ENCODE data around the gene IFIT2.
A peak's percentile ranks its signal among the peaks of the same experiment; 100 is the strongest.
"Not testable (repeated sequence)": the region's sequence is repeated elsewhere in the genome, so short reads cannot be mapped to it uniquely, and the experiment has no call there.

Gene IFIT2

GRCh38 chr10:89308266-89308665, 6.4 kb downstream of the IFIT2 start:
- DNase-seq (ENCODE audit: low read depth) = no peak

- DNase-seq (ENCODE audit: low read depth) = no peak
Observed at GRCh38 chr10:89308736-89309135, 6.9 kb downstream of the IFIT2 start.

GRCh38 chr10:89309156-89310055, 7.6 kb downstream of the IFIT2 start:
- DNase-seq (ENCODE audit: low read depth) = no peak

DNA sequence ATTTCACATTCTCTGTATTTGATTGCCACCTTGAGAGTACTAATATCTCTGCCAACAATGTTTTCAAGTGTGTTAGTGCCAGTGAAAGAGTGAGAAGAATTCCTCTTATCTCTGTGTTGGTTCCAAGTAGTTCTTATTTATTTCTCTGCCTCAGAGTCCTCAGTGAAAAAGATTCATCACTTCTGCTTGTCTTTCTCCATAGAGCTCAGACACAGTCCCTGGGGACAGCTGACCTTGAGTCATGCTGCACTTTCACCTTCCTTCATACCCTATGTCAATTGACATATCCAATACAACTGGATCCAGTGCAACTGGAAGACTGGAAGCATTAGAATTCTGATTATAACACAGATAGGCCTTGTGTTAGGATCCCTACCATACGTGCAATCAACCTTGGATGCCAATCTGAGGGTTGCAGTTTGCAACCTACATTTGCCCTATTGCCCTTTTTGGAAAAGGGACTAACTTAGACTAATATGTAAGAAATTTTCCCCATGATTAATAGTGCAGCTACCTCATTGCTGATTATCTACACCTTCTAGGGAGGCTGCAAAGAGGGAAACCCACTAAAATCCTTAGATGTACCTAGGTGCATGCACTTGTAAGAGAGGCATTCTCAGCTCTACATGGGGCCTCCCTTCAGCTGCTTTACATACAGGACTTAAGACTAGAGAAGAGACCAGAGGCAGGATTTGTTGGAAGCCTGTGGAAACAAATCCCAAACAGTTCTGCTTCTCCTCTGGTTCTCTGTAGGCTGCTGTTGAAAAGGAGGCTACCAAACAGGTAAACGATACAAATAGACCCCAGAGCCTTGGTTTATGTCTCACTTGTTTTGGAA, 8.4 kb downstream of the IFIT2 start:
- no peak for DNase-seq (ENCODE audit: low read depth)

DNA sequence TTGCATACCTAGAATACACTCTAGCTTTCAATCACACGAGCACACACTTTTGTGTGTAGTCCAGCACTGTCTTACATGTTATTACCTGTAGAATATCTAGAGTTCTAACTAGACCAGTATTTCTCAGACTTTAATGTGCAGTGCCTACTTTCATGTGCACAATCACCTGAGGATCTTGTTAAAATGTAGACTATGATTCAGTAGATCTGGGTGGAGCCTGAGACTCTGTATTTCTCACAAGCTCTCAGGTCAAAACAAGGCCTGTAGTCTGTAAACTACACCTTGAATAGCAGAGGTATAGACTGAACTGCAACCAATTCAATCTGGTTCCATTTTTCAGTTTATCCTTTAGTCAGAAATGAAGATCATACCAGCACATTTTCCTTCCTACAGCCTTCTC, 11.1 kb downstream of the IFIT2 start:
- no peak for DNase-seq (ENCODE audit: low read depth)

- no peak for DNase-seq (ENCODE audit: low read depth)
Observed at GRCh38 chr10:89314676-89315075, 12.8 kb downstream of the IFIT2 start.

DNA sequence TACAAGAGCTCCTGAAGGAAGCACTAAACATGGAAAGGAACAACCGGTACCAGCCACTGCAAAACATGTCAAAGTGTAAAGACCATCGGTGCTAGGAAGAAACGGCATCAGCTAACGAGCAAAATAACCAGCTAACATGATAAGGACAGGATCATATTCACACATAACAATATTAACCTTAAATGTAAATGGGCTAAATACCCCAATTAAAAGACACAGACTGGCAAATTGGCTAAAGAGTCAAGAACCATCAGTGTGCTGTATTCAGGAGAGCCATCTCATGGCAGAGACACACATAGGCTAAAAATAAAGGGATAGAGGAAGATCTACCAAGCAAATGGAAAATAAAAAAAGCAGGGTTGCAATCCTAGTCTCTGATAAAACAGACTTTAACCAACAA, 16.2 kb downstream of the IFIT2 start:
- DNase-seq (ENCODE audit: low read depth) = not testable (repeated sequence)

- DNase-seq (ENCODE audit: low read depth) = not testable (repeated sequence)
Observed at GRCh38 chr10:89325081-89325480, 23.2 kb downstream of the IFIT2 start.

DNA sequence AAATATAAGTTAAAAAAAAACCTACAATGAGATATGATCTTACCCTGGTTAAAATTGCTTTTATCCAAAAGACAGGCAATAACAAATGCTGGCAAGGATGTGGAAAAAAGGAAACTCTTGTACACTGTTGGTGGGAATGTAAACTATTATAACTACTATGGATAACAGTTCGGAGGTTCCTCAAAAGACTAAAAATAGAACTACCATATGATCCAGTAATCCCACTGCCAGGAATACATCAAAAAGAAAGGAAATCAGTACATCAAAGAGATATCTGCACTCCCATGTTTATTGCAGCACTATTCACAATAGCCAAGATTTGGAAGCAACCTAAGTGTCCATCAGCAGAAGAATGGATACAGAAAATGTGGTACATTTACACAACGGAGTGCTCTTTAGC, 24.0 kb downstream of the IFIT2 start:
- not testable (repeated sequence) for DNase-seq (ENCODE audit: low read depth)

DNA sequence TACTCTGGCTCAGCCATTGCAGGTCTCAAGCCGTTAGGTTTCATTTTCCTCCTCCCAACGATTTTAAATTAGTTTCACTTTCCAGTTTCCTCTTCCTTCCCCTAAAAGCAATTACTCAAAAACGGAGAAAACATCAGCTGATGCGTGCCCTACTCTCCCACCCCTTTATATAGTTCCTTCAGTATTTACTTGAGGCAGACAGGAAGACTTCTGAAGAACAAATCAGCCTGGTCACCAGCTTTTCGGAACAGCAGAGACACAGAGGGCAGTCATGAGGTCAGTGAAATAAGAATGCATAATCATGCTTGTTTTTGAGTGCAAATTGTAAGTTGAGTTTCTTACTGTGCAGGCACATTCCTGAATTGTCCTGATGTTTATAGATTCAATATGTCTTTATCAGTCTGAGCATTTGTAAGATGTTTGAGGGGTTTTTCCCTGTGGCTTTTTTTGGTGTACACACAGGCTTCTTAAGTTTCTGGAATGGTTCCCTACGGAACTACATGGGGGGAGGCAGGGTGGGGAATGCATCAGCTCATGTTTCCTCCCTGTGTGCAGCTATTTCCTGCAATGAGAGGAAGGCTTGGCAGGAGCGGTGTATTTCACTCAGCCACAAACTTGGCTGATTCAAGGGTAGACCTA, 26.1 kb downstream of the IFIT2 start, which contains the start of gene IFIT3:
Gene IFIT3, plus strand, starts transcription at position 195 of the 639 bp plus-strand sequence. Its CDS starts 77 bp downstream, at position 272.
- peak; percentile 85 for DNase-seq (ENCODE audit: low read depth)

- DNase-seq (ENCODE audit: low read depth) = no peak
Observed at GRCh38 chr10:89329151-89329550, 27.3 kb downstream of the IFIT2 start.

GRCh38 chr10:89330014-89330413, 28.2 kb downstream of the IFIT2 start:
- not testable (repeated sequence) for DNase-seq (ENCODE audit: low read depth)

DNA sequence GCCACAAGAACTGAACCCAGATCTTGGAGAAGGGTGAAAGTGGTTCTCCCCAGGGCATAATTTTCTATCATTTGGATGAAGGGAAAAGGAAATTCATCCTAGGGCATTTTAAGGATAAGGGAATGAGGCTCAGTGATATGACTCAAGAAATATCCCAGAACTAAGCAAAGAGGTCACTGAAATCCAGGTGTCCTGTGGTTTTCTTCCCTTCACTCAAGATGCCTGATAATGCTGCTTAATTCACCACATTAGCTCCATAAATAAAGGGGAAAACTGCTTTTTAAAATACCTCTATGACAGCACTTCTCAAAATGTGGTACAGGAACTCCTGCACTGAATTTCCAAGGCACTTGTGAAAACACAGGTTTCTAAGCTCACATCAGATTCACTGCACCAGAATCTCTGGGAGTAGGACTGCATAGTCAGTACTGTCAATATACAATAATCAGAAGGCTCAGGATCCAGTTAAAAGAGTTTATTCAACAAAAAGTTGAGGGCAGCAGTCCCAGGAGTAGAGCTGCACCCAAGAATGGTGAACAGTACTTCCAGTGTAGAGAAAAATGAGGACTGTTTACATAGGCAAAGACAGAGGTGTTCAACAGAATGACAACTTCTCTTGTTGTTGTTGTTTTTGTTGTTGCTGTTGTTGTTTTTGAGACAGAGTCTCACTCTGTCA, 28.8 kb downstream of the IFIT2 start:
- no peak for DNase-seq (ENCODE audit: low read depth)

GRCh38 chr10:89331487-89332122, 29.8 kb downstream of the IFIT2 start:
- DNase-seq (ENCODE audit: low read depth) = not testable (repeated sequence)

GRCh38 chr10:89332123-89332633, 30.3 kb downstream of the IFIT2 start:
- DNase-seq (ENCODE audit: low read depth) = peak; percentile 43

DNA sequence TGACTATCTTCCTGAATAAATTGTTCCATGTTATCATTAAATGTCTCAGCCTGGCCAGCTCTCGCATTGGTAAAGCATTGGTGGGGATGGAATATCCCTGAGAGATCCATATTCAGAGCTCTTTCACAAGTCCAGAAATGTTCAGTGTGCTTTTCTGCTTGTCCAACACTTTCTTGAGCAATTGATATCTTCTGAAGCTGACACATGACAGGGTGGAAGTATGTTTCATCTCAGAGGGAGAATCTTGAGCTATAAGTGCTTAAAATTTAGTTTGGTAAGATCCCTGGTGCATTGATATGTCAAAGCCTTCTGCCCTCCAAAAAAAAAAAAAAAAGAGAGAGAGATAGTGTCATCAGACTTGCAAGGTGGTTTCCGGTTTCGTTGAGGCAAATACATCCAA, 33.4 kb downstream of the IFIT2 start:
- DNase-seq (ENCODE audit: low read depth) = no peak

DNA sequence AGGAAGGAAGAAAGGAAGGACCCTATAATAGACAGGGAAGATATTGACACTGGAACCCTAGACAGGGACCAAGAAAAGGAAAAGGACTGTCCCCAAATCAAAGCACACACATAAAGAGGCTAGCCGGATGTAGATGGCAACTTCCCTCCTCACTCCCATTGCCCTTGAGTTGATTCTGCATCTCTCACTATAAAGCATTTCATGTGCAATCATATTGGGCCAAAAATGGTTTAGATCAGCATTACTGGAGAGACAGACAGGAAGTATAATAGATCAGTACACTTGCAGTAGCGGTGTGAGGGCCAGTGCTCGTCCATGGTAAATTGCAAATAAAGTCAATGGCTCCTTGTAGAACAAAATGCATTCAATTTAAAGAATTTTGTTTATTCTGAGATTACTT, 34.4 kb downstream of the IFIT2 start:
- no peak for DNase-seq (ENCODE audit: low read depth)

GRCh38 chr10:89337484-89337883, 35.6 kb downstream of the IFIT2 start:
- peak; percentile 63 for DNase-seq (ENCODE audit: low read depth)

DNA sequence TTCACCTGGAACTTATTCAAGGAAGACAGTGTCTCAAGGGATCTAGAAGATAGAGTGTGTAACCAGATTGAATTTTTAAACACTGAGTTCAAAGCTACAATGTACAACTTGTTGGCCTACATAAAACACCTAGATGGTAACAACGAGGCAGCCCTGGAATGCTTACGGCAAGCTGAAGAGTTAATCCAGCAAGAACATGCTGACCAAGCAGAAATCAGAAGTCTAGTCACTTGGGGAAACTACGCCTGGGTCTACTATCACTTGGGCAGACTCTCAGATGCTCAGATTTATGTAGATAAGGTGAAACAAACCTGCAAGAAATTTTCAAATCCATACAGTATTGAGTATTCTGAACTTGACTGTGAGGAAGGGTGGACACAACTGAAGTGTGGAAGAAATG, 36.9 kb downstream of the IFIT2 start:
- no peak for DNase-seq (ENCODE audit: low read depth)

DNA sequence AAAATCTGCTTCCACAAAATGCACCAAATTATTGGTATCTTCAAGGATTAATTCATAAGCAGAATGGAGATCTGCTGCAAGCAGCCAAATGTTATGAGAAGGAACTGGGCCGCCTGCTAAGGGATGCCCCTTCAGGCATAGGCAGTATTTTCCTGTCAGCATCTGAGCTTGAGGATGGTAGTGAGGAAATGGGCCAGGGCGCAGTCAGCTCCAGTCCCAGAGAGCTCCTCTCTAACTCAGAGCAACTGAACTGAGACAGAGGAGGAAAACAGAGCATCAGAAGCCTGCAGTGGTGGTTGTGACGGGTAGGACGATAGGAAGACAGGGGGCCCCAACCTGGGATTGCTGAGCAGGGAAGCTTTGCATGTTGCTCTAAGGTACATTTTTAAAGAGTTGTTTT, 38.0 kb downstream of the IFIT2 start:
- no peak for DNase-seq (ENCODE audit: low read depth)

- no peak for DNase-seq (ENCODE audit: low read depth)
Observed at GRCh38 chr10:89341649-89342048, 39.8 kb downstream of the IFIT2 start.
